Measurements from ENCODE around the gene HNMT. TPM values are rescaled to one million over a fixed set of nuclear protein-coding genes. Genes with fewer than 3 reads are reported as not detected.

The HNMT gene
- total RNA-seq, 1 experiment from 2014 or later, result 3.1 TPM

- Mint-ChIP-seq H3K9me3 (no peaks in the 10 kb centered on the region), H3K27me3 (ENCODE audit: low read depth) (no peaks in the 10 kb centered on the region), H3K36me3 (no peaks in the 10 kb centered on the region), H3K27ac (no peak overlapping the region), H3K4me1 (peaks cover 7% of the 10 kb centered on the region), H3K4me3 (no peak overlapping the region)
- POLR2A ChIA-PET, result no interaction called here
- CTCF ChIA-PET, result interaction anchor here (1.0 kb wide), 1 partner anchor 780 kb away, joined by 3 read pairs; no protein-coding TSS in a partner anchor
- no peak for TF ChIP-seq PRRX2 (CRISPR knock-in tag; IDR thresholded peaks at IDR 0.05)
- no peak for TF ChIP-seq ATF3 (CRISPR knock-in tag; conservative IDR thresholded peaks at IDR 0.05)
- TF ChIP-seq SMAD4 (CRISPR knock-in tag; IDR thresholded peaks at IDR 0.05), result no peak
- no peak for TF ChIP-seq ZBTB21 (CRISPR knock-in tag; IDR thresholded peaks at IDR 0.05; ENCODE audit: borderline replicate concordance)
- no peak for TF ChIP-seq ZNF671 (CRISPR knock-in tag; IDR thresholded peaks at IDR 0.05)
- no peak for TF ChIP-seq GABPB1 (CRISPR knock-in tag; IDR thresholded peaks at IDR 0.05)
- TF ChIP-seq SMAD3 (CRISPR knock-in tag; IDR thresholded peaks at IDR 0.05; ENCODE audit: borderline replicate concordance), result no peak
- no peak for TF ChIP-seq ETV6 (CRISPR knock-in tag; IDR thresholded peaks at IDR 0.05)
- no peak for TF ChIP-seq ZNF512 (CRISPR knock-in tag; IDR thresholded peaks at IDR 0.05; ENCODE audit: borderline replicate concordance)
- no peak for TF ChIP-seq JUN (CRISPR knock-in tag; IDR thresholded peaks at IDR 0.05)
- no peak for TF ChIP-seq ELF4 (CRISPR knock-in tag; IDR thresholded peaks at IDR 0.05; ENCODE audit: low read depth)
- no peak for TF ChIP-seq ZMAT4 (CRISPR knock-in tag; IDR thresholded peaks at IDR 0.05)
- TF ChIP-seq ATF6 (CRISPR knock-in tag; IDR thresholded peaks at IDR 0.05), result no peak
- no peak for TF ChIP-seq ZNF263 (CRISPR knock-in tag; IDR thresholded peaks at IDR 0.05; ENCODE audit: low read depth)
- TF ChIP-seq ZNF423 (CRISPR knock-in tag; IDR thresholded peaks at IDR 0.05), result no peak
- no peak for TF ChIP-seq CREB1 (CRISPR knock-in tag; IDR thresholded peaks at IDR 0.05)
- TF ChIP-seq ESRRA (CRISPR knock-in tag; IDR thresholded peaks at IDR 0.05; ENCODE audit: borderline replicate concordance), result no peak
- TF ChIP-seq CTCF (IDR thresholded peaks at IDR 0.05), result no peak
- no peak for TF ChIP-seq MYBL2 (CRISPR knock-in tag; IDR thresholded peaks at IDR 0.05)
- TF ChIP-seq SP1 (CRISPR knock-in tag; conservative IDR thresholded peaks at IDR 0.05), result no peak
- peak; percentile 51 for ATAC-seq
- no peak for DNase-seq (ENCODE audit: low spot score)
Measured at GRCh38 chr2:138034536-138034935, 70.3 kb downstream of the HNMT start.

DNA sequence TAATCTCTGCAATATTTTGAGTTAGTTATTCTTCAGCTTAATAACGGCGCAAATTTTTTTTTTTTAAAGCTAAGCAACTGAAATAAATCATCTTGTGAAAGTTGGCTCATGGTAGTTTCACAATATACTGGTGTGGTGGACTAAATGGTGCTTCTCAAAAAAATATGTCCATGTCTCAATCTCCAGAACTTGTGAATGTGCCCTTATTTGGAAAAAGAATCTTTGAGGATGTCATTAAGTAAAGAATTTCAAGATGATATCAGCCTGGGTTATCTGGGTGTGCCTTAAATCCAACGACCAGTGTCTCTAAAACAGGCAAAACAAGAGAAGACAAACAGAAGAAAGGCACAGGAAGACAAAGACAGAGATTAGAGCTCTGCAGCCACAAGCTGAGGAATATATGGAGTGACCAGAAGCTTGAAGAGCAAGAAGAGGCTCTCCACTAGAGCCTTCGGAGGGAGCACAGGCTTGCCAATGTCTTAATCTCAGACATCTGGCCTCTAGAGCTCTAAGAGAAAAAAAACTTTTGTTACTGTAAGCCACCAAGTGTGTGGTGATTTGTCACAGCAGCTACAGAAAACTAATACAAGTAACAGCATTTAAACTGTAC is 71.4 kb downstream of the HNMT start:
- no peak overlapping the region for H3K4me3 Mint-ChIP-seq
- DNase-seq (ENCODE audit: low spot score) (no peak), ATAC-seq (no peak)
- CTCF ChIA-PET, result interaction anchor here (1.0 kb wide), 1 partner anchor 778 kb away, joined by 3 read pairs; no protein-coding TSS in a partner anchor
- POLR2A ChIA-PET, result no interaction called here
- peaks cover 18% of the 10 kb centered on the region for H3K4me1 Mint-ChIP-seq
- H3K36me3 Mint-ChIP-seq, result no peaks in the 10 kb centered on the region
- no peaks in the 10 kb centered on the region for H3K27me3 Mint-ChIP-seq (ENCODE audit: low read depth)
- H3K9me3 Mint-ChIP-seq, result no peaks in the 10 kb centered on the region
- no peak overlapping the region for H3K27ac Mint-ChIP-seq
- TF ChIP-seq TP53 (CRISPR knock-in tag; IDR thresholded peaks at IDR 0.05), result no peak
- no peak for TF ChIP-seq IRF2 (CRISPR knock-in tag; IDR thresholded peaks at IDR 0.05; ENCODE audit: borderline replicate concordance, low read depth)
- TF ChIP-seq TEAD4 (CRISPR knock-in tag; IDR thresholded peaks at IDR 0.05), result no peak
- TF ChIP-seq JUN (CRISPR knock-in tag; IDR thresholded peaks at IDR 0.05), result no peak
- TF ChIP-seq, protein P1, sequence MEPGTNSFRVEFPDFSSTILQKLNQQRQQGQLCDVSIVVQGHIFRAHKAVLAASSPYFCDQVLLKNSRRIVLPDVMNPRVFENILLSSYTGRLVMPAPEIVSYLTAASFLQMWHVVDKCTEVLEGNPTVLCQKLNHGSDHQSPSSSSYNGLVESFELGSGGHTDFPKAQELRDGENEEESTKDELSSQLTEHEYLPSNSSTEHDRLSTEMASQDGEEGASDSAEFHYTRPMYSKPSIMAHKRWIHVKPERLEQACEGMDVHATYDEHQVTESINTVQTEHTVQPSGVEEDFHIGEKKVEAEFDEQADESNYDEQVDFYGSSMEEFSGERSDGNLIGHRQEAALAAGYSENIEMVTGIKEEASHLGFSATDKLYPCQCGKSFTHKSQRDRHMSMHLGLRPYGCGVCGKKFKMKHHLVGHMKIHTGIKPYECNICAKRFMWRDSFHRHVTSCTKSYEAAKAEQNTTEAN (CRISPR knock-in tag; IDR thresholded peaks at IDR 0.05), result no peak
- no peak for TF ChIP-seq PRRX2 (CRISPR knock-in tag; IDR thresholded peaks at IDR 0.05)
- TF ChIP-seq ATF6 (CRISPR knock-in tag; IDR thresholded peaks at IDR 0.05), result no peak
- no peak for TF ChIP-seq CTCF (IDR thresholded peaks at IDR 0.05)

All from WTC11 (cell line).